AG08396 (cell line): ENCODE results near the gene CENPH.
A peak's percentile ranks its signal among the peaks of the same experiment; 100 is the strongest.
"Not testable (repeated sequence)": the region's sequence is repeated elsewhere in the genome, so short reads cannot be mapped to it uniquely, and the experiment has no call there.

Source experiments
- DNase-seq: peaks from one replicate; pipeline ENCODE4 v3.0.0; 2012; ENCODE audit warnings: low spot score, mixed read lengths

Gene CENPH

DNA sequence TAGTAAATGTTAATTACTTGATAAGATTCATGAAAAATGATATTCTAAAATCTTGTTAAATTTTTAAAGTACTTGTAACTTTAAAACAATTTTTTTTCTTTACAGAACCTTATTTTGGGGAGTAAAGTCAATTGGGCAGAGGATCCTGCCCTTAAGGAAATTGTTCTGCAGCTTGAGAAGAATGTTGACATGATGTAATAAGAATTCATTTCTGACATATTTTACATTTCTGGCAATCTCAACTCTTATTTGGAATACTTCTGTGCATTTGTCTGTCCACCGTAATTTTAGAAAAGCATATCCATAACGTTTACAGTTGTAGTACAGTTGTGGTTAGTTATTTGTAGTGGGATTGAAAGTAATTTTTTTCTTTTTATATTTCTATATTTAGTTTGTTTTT, 20.2 kb downstream of the CENPH start:
- peak; percentile 8 for DNase-seq

DNA sequence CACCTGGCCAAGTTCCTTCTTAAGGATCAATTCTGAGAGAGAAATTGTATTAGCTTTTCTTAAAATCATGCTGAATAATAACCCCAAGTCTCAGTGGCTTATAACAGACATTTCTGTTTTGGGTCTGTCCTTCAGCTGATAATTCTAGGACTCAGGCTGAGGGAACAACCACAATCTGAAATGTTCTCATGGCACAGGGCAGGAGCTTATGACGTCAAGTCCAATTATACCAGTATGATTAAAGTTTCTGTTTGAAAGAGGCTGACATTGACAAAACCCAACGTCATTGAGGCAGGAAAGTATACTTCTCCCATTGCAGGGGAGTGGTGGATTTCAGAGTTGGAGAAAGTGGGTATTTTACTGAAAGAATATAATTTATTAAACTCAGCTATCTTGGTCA, 21.8 kb downstream of the CENPH start:
- DNase-seq = no peak

- no peak for DNase-seq
Observed at GRCh38 chr5:69212022-69212421, 22.6 kb downstream of the CENPH start.

- peak; percentile 31 for DNase-seq
Observed at GRCh38 chr5:69213513-69214215, 24.3 kb downstream of the CENPH start.

DNA sequence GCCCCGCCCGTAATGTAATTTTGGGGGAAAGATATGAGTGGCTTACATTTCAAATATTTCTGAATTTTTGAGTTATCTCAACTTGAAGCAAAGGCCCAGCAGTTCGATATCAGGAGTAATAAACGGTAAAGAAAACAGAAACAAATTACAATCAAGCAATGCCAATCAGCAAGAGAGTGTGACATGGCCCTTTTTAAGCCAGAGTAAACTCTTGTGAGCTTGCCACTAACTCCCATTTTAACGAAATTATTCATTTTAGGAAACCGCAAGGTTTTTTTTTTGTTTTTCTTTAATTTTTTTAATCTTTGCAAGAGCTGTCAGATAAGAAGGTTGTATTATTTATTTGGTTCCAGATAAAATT, 27.7 kb downstream of the CENPH start:
- no peak for DNase-seq

GRCh38 chr5:69217548-69218526, 28.5 kb downstream of the CENPH start:
- DNase-seq = peak; percentile 98

DNA sequence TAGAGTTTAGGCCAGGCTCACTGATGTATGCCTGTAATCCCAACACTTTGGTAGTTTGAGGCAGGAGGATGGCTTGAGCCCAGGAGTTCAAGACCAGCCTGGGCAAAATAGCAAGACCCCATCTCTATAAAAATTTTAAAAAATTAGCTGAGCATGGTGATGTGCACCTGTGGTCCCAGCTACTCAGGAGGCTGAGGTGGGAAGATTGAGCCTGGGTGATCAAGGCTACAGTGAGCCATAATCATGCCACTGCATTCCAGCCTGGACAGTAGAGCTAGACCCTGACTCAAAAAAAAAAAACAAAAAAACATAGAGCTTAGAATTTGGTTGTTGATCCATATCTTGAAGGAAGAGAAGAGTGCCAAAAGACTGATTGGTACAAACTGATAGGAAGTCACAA, 30.6 kb downstream of the CENPH start:
- DNase-seq = no peak

GRCh38 chr5:69220371-69220770, 31.0 kb downstream of the CENPH start:
- not testable (repeated sequence) for DNase-seq

DNA sequence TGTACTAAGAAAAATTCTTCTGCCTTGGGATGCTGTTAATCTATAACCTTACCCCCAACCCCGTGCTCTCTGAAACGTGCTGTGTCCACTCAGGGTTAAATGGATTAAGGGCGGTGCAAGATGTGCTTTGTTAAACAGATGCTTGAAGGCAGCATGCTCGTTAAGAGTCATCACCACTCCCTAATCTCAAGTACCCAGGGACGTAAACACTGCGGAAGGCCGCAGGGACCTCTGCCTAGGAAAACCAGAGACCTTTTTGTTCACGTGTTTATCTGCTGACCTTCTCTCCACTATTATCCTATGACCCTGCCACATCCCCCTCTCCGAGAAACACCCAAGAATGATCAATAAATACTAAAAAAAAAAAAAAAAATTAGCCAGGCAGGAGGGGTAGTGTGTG, 31.4 kb downstream of the CENPH start:
- DNase-seq = not testable (repeated sequence)

- no peak for DNase-seq
Observed at GRCh38 chr5:69224520-69224919, 35.1 kb downstream of the CENPH start.

DNA sequence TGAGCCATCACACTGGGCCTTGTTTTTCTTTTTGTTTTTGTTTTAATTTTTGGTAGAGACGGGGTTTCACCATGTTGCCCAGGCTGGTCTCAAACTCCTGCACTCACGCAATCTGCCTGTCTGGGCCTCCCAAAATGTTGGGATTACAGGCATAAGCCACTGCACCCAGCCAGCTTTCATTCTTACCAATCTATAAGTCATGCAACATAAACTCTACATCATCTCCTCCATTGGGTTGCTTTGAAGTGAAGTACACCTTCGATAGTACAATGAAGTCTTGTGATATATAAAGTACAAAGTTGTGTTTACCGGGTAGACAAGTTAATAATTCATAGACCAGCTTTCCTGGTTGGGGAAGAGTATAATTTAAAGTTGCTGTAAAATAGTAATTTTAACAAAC, 36.5 kb downstream of the CENPH start:
- no peak for DNase-seq

DNA sequence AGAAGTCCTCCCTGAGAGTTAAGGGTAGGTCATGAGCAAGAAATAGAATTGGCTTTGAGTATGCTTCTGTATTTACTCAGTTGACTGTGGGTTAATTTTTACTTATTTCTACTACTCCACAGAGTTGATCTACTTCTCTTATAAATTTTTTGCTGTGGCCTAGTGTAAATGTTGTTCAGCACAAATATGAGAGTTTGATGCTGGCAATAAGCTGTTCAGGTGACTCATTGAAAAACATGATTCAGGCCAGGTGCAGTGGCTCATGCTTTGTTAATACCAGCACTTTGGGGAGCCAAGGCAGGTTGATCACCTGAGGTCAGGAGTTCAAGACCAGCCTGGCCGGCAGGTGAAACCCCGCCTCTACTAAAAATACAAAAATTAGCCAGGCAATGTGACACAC, 40.8 kb downstream of the CENPH start:
- DNase-seq = no peak

- no peak for DNase-seq
Observed at GRCh38 chr5:69231281-69231680, 41.9 kb downstream of the CENPH start.

- no peak for DNase-seq
Observed at GRCh38 chr5:69231851-69232250, 42.5 kb downstream of the CENPH start.

DNA sequence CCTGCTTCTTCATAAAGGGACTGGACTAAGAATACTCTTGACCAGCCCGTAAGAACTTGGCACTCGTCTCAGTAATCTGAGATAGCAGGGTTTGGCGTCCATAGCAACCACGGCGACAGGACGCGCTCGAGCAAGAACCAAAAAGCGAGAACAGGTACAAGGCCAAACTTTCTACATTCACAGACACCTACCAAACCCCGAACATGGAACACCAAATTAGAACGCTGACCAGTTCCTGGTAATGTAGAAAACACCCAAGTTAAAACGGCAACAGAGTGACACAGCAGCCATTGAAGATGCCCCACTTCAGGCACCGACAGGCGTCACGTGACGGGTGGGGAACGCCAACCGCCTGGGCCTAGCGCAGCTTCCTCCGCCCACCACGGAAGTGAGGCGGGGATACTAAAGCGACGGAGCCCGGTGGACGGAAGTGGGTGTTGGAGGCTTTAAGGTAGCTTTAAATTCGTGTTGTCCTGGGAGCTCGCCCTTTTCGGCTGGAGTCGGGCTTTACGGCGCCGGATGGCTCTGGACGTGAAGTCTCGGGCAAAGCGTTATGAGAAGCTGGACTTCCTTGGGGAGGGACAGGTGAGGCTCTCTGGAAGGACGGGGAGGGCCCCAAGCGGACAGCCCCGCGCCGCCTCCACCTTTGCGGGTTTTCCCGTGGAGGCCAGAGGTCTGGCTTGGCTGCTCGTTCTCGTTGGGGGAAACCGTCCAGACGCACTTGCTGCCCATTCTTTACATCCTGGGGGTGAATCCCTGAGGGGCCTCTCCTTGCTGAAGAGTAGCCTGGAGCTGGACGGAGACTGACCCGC, 45.3 kb downstream of the CENPH start, which contains the start of gene CDK7:
Gene CDK7, plus strand, starts transcription at position 430 of the 812 bp plus-strand sequence. Its CDS starts 90 bp downstream, at position 520.
- DNase-seq = peak; percentile 92

DNA sequence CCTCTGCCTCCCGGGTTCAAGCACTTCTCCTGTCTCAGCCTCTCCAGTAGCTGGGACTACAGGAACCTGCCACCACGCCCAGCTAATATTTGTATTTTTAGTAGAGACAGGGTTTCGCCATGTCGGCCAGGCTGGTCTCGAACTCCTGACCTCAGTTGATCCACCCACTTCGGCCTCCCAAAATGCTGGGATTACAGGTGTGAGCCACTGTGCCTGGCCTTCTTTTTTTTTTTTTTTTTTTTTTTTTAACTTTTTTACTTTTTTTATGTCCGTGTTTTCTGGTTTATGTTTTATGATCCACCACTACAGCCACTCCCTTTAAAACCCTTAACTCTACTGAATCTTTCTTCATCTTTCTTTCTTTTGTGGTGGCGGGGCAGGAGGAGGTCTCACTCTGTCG, 47.4 kb downstream of the CENPH start:
- not testable (repeated sequence) for DNase-seq

- no peak for DNase-seq
Observed at GRCh38 chr5:69237877-69238276, 48.5 kb downstream of the CENPH start.

- DNase-seq = peak; percentile 54
Observed at GRCh38 chr5:69238760-69239251, 49.4 kb downstream of the CENPH start.

GRCh38 chr5:69242215-69242927, 53.0 kb downstream of the CENPH start:
- DNase-seq = no peak

- DNase-seq = no peak
Observed at GRCh38 chr5:69245031-69245430, 55.6 kb downstream of the CENPH start.

- DNase-seq = no peak
Observed at GRCh38 chr5:69248019-69248418, 58.6 kb downstream of the CENPH start.
